HCT116 (cell line): Measurements from ENCODE around the gene BSCL2.

ENCODE experiments used
- ELF1 ChIP-seq: IDR thresholded peaks from 2 replicates; pipeline ENCODE4 v1.6.1; 2012; ENCODE audit warnings: low read depth, borderline replicate concordance
- EZH2 ChIP-seq: fragments of 200-600 bp; sonication (generic); IDR thresholded peaks from 2 replicates; pipeline ENCODE4 v1.6.1; 2017; ENCODE audit warnings: antibody characterized with exemption, mixed run types
- POLR2A ChIP-seq: IDR thresholded peaks from 2 replicates; pipeline ENCODE4 v1.7.0; 2011; ENCODE audit warnings: borderline replicate concordance; ENCODE audit not compliant: insufficient read depth, insufficient read length; ENCODE audit errors: extremely low read depth
- RAD21 ChIP-seq: IDR thresholded peaks from 2 replicates; pipeline ENCODE4 v1.6.1; 2012; ENCODE audit warnings: low read depth, mild to moderate bottlenecking
- TF ChIP-seq, protein P1 (sequence below): IDR thresholded peaks from 2 replicates; pipeline ENCODE4 v1.6.1; 2011; ENCODE audit warnings: mild to moderate bottlenecking, low read length, moderate library complexity; ENCODE audit not compliant: insufficient replicate concordance; ENCODE audit errors: extremely low read depth
- TF ChIP-seq, protein P2 (sequence below), 3 experiments: fragments of 200-600 bp in 1 of 3; sonication (generic) in 1 of 3; IDR thresholded peaks in 2 of 3; conservative IDR thresholded peaks in 1 of 3; 2 replicates each; pipeline ENCODE4 v1.5.1; 2012 to 2017; ENCODE audit warnings: low read depth in 2 of 3, low read length in 2 of 3, antibody characterized with exemption in 1 of 3, borderline replicate concordance in 1 of 3, control low read depth in 1 of 3, mild to moderate bottlenecking in 1 of 3, mixed read lengths in 1 of 3, mixed run types in 1 of 3, moderate library complexity in 1 of 3; ENCODE audit not compliant: insufficient read depth in 1 of 3

DNA sequence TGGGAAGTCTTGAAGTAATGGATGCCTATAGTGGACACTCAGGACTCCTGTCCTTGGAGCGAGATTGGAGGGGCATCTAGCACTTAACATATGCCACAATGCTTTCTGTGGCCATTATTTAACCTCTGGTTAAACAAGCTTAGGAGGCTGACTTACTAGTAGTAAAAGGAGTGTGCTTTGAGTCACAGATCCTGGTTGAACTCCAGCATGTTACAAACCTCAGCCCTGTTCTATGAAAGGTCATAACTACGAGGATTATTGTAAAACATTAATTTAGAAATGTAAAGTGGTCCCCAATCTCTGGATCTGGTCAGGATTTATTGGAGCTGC is 34.1 kb downstream of the BSCL2 start:
- TF ChIP-seq EZH2 (no peak), RAD21 (no peak), POLR2A (no peak), ELF1 (no peak)
- TF ChIP-seq, protein P1, sequence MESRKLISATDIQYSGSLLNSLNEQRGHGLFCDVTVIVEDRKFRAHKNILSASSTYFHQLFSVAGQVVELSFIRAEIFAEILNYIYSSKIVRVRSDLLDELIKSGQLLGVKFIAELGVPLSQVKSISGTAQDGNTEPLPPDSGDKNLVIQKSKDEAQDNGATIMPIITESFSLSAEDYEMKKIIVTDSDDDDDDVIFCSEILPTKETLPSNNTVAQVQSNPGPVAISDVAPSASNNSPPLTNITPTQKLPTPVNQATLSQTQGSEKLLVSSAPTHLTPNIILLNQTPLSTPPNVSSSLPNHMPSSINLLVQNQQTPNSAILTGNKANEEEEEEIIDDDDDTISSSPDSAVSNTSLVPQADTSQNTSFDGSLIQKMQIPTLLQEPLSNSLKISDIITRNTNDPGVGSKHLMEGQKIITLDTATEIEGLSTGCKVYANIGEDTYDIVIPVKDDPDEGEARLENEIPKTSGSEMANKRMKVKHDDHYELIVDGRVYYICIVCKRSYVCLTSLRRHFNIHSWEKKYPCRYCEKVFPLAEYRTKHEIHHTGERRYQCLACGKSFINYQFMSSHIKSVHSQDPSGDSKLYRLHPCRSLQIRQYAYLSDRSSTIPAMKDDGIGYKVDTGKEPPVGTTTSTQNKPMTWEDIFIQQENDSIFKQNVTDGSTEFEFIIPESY = no peak
- TF ChIP-seq, protein P2, sequence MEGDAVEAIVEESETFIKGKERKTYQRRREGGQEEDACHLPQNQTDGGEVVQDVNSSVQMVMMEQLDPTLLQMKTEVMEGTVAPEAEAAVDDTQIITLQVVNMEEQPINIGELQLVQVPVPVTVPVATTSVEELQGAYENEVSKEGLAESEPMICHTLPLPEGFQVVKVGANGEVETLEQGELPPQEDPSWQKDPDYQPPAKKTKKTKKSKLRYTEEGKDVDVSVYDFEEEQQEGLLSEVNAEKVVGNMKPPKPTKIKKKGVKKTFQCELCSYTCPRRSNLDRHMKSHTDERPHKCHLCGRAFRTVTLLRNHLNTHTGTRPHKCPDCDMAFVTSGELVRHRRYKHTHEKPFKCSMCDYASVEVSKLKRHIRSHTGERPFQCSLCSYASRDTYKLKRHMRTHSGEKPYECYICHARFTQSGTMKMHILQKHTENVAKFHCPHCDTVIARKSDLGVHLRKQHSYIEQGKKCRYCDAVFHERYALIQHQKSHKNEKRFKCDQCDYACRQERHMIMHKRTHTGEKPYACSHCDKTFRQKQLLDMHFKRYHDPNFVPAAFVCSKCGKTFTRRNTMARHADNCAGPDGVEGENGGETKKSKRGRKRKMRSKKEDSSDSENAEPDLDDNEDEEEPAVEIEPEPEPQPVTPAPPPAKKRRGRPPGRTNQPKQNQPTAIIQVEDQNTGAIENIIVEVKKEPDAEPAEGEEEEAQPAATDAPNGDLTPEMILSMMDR (IDR thresholded peaks at IDR 0.05 in 2 of 3, conservative IDR thresholded peaks at IDR 0.05 in 1 of 3; ENCODE audit: borderline replicate concordance in 1 of 3, insufficient read depth in 1 of 3, low read depth in 2 of 3, low read length in 2 of 3) = no peak
